RWPE2 (cell line): ENCODE data around the gene CCDC8.
A peak's percentile ranks its signal among the peaks of the same experiment; 100 is the strongest.

ENCODE experiments used
- ATAC-seq: fragments of 200-7000 bp; cut with Tn5 transposase; 3 replicates; pipeline ENCODE4 v1.9.1; 2021; ENCODE audit warnings: low read depth
- DNase-seq: peaks from one replicate; pipeline ENCODE4 v3.0.0-alpha.2; 2020; ENCODE audit warnings: low spot score
- H3K27ac ChIP-seq: fragments of 450-650 bp; 2 replicates; pipeline ENCODE4 v1.5.1; 2017; ENCODE audit warnings: mild to moderate bottlenecking; ENCODE audit not compliant: poor library complexity, severe bottlenecking
- H3K27me3 ChIP-seq: fragments of 250-450 bp; sonication (Bioruptor Pico); 2 replicates; pipeline ENCODE4 v1.5.1; 2021; ENCODE audit warnings: mild to moderate bottlenecking, moderate library complexity; ENCODE audit not compliant: insufficient read depth, poor library complexity, severe bottlenecking
- H3K36me3 ChIP-seq: fragments of 250-450 bp; sonication (Bioruptor Pico); 2 replicates; pipeline ENCODE4 v1.5.1; 2020; ENCODE audit warnings: low read depth, mild to moderate bottlenecking, moderate library complexity
- H3K4me1 ChIP-seq: fragments of 250-450 bp; sonication (Bioruptor Pico); 2 replicates; pipeline ENCODE4 v1.5.1; 2021; ENCODE audit warnings: mild to moderate bottlenecking, moderate library complexity; ENCODE audit not compliant: insufficient read depth, poor library complexity, severe bottlenecking
- H3K4me3 ChIP-seq: fragments of 250-450 bp; sonication (Bioruptor Pico); 2 replicates; pipeline ENCODE4 v1.5.1; 2021; ENCODE audit warnings: mild to moderate bottlenecking, moderate library complexity; ENCODE audit not compliant: severe bottlenecking
- H3K9me3 ChIP-seq: fragments of 250-450 bp; sonication (Bioruptor Pico); 2 replicates; pipeline ENCODE4 v1.5.1; 2021; ENCODE audit warnings: mild to moderate bottlenecking, moderate library complexity; ENCODE audit not compliant: severe bottlenecking
- CTCF ChIP-seq: fragments of 450-650 bp; IDR thresholded peaks from one replicate; pipeline ENCODE4 v1.5.1; 2017; ENCODE audit warnings: mild to moderate bottlenecking, moderate library complexity; ENCODE audit not compliant: poor library complexity, severe bottlenecking

The CCDC8 gene

GRCh38 chr19:46393456-46394401 lies 19.6 kb downstream of the CCDC8 start:
- Histone ChIP-seq H3K36me3 (peaks cover 33% of the 10 kb centered on the region), H3K9me3 (no peaks in the 10 kb centered on the region), H3K4me1 (no peaks in the 10 kb centered on the region), H3K4me3 (no peak overlapping the region), H3K27me3 (no peaks in the 10 kb centered on the region), H3K27ac (no peak overlapping the region)
- no peak for TF ChIP-seq CTCF
- 0 out of 3 replicates have a peak, but pooled peaks have one; percentile 6 for ATAC-seq
- peak; percentile 37 for DNase-seq

DNA sequence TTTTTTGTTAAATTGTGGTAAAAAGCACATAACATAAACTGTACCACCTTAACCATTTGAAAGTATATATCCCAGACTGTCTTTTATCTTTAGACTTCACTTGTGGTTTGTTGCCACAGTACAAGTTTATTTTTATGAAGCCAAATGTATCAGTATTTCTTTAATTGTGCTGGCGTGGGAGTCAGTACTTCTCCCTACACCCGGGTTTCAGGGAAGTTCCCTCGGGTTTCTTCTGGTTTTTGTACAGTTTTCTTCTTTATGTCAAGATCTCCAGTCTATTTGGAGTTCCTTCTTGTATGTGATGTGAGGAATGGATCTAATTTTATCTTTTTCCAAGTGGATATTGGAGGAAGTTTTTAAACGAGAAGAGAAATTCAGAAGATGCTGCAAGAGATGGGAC lies 20.5 kb downstream of the CCDC8 start:
- Histone ChIP-seq H3K36me3 (peaks cover 42% of the 10 kb centered on the region), H3K4me1 (no peaks in the 10 kb centered on the region), H3K4me3 (no peak overlapping the region), H3K9me3 (no peaks in the 10 kb centered on the region), H3K27ac (peak overlapping the region; percentile 5), H3K27me3 (no peaks in the 10 kb centered on the region)
- ATAC-seq (no peak), DNase-seq (no peak)
- TF ChIP-seq CTCF, result no peak

DNA sequence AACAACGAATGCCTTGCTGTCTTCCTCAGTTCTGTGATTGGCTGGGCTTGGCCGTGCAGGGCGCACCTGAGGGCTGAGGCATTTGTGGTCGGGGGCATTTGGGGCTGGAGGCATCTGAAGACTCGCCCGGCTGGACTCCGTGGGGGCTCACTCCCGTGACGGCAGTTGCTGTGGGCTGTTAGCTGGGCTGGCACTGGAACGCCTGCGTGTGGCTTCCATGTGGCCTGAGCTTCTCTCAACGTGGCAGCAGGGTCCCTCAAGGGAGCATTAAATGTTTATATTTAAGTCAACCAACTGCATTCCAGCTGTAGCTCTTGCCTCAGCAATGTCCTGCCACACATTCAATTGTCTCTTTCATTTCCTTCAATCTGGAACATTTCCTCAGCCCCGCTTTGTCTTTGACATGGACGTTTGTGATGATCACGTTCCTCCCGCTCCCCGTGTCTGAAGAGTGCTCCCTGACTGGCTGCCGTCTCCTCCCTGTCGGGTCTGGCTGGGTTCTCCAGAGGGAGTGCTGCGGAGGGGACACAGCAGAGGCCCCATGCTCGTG lies 21.0 kb downstream of the CCDC8 start:
- ATAC-seq, result no peak
- peak; percentile 60 for DNase-seq
- Histone ChIP-seq H3K27me3 (no peaks in the 10 kb centered on the region), H3K27ac (peak overlapping the region; percentile 5), H3K4me3 (no peak overlapping the region), H3K4me1 (no peaks in the 10 kb centered on the region), H3K9me3 (no peaks in the 10 kb centered on the region), H3K36me3 (peaks cover 47% of the 10 kb centered on the region)
- no peak for TF ChIP-seq CTCF

DNA sequence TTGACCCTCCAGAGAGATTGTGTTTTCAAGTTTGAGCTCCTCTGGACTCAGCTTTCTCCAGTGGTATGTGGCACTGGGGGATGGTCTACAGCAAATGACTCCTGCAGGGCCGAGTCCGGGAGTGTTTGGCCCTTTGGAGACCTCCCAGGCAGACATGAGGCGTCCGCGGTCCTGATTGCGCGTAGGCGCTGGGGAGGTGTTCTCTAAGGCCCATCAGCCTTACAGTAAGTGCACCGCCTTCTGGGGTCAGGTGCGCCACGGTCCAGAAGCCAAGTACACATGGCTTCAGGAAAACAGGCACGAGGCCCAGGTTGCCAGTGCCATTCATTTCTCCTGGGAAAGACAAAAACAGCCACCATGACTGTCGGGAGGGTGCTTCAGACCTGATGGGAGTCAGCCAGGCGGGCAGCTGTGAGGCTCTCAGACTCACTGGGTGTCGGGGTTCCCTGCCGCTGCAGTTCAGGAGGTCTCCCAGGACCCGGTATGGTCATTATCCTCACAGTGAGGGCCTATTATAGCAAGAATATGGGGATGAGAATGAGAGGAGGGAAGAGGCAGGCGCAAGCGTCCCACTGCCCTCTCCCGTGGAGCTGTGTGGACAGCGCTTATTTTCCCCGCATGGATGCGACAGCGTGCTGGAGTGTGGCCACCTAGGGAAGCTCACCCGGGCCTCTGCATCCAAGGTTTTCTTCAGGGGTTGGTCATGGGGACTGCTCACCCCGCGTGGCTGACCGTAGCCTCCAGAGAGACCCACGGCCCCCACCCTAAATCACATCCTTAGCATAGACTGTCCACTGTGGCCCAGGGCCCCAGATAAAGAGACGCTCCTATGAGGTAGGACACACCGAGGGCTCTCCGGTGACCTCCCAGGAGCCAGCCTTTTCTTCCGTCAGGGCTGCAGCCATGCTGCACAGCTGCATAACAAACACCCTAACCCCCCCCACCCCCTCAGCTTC lies 21.8 kb downstream of the CCDC8 start:
- Histone ChIP-seq H3K4me3 (no peak overlapping the region), H3K9me3 (no peaks in the 10 kb centered on the region), H3K4me1 (no peaks in the 10 kb centered on the region), H3K27me3 (no peaks in the 10 kb centered on the region), H3K36me3 (peaks cover 54% of the 10 kb centered on the region), H3K27ac (no peak overlapping the region)
- no peak for TF ChIP-seq CTCF
- DNase-seq (peak; percentile 47), ATAC-seq (no peak)
